ENCODE measurements around the gene RINL. TPM values are rescaled to one million over a fixed set of nuclear protein-coding genes. Genes with fewer than 3 reads are reported as not detected.

Gene RINL
- polyA plus RNA-seq, 1 of the 3 experiments (the other 2 are of a cell fraction): 3.8 TPM

GRCh38 chr19:38924388-38924787 is 46.3 kb upstream of the RINL start:
- peaks cover 12 to 17% of the 10 kb centered on the region in 2 experiments for H3K36me3 ChIP-seq (replicated peaks in 1 of 2; ENCODE audit: control insufficient read depth in 1 of 2, insufficient read depth in 2 of 2, low read length in 1 of 2)
- DNase-seq: no peak
- CTCF ChIA-PET: no interaction called here
- no peak overlapping the region for H3K9ac ChIP-seq
- 88% methylated on average over 7 of the region's 7 CpGs for WGBS (ENCODE audit: low lambda C conversion rate)
- POLR2A ChIA-PET: no interaction called here
- no peaks in the 10 kb centered on the region for H3K9me2 ChIP-seq
- H3K4me3 ChIP-seq (ENCODE audit: low read depth in 2 of 2, low read length in 1 of 2): no peak overlapping the region
- peaks cover 18% of the 10 kb centered on the region; the same call in 1 of the 2 replicates for H3K79me2 ChIP-seq (ENCODE audit: insufficient read depth)
- TF ChIP-seq, protein P1, sequence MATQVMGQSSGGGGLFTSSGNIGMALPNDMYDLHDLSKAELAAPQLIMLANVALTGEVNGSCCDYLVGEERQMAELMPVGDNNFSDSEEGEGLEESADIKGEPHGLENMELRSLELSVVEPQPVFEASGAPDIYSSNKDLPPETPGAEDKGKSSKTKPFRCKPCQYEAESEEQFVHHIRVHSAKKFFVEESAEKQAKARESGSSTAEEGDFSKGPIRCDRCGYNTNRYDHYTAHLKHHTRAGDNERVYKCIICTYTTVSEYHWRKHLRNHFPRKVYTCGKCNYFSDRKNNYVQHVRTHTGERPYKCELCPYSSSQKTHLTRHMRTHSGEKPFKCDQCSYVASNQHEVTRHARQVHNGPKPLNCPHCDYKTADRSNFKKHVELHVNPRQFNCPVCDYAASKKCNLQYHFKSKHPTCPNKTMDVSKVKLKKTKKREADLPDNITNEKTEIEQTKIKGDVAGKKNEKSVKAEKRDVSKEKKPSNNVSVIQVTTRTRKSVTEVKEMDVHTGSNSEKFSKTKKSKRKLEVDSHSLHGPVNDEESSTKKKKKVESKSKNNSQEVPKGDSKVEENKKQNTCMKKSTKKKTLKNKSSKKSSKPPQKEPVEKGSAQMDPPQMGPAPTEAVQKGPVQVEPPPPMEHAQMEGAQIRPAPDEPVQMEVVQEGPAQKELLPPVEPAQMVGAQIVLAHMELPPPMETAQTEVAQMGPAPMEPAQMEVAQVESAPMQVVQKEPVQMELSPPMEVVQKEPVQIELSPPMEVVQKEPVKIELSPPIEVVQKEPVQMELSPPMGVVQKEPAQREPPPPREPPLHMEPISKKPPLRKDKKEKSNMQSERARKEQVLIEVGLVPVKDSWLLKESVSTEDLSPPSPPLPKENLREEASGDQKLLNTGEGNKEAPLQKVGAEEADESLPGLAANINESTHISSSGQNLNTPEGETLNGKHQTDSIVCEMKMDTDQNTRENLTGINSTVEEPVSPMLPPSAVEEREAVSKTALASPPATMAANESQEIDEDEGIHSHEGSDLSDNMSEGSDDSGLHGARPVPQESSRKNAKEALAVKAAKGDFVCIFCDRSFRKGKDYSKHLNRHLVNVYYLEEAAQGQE (IDR thresholded peaks at IDR 0.05; ENCODE audit: low read depth, low read length): no peak
- no peak for TF ChIP-seq FOSL2 (IDR thresholded peaks at IDR 0.05; ENCODE audit: borderline replicate concordance, low read depth)
- no peak for TF ChIP-seq EZH2phosphoT487 (IDR thresholded peaks at IDR 0.05; ENCODE audit: borderline replicate concordance, low read depth)
- no peak for TF ChIP-seq CHD2 (IDR thresholded peaks at IDR 0.05; ENCODE audit: low read length, partially characterized antibody)
- TF ChIP-seq ELF1 (IDR thresholded peaks at IDR 0.05): no peak
- TF ChIP-seq, protein P2, sequence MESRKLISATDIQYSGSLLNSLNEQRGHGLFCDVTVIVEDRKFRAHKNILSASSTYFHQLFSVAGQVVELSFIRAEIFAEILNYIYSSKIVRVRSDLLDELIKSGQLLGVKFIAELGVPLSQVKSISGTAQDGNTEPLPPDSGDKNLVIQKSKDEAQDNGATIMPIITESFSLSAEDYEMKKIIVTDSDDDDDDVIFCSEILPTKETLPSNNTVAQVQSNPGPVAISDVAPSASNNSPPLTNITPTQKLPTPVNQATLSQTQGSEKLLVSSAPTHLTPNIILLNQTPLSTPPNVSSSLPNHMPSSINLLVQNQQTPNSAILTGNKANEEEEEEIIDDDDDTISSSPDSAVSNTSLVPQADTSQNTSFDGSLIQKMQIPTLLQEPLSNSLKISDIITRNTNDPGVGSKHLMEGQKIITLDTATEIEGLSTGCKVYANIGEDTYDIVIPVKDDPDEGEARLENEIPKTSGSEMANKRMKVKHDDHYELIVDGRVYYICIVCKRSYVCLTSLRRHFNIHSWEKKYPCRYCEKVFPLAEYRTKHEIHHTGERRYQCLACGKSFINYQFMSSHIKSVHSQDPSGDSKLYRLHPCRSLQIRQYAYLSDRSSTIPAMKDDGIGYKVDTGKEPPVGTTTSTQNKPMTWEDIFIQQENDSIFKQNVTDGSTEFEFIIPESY (IDR thresholded peaks at IDR 0.05; ENCODE audit: borderline replicate concordance, low read depth): no peak
- no peak for TF ChIP-seq NRF1 (IDR thresholded peaks at IDR 0.05; ENCODE audit: low read depth, low read length)
- TF ChIP-seq RFX5 (IDR thresholded peaks at IDR 0.05; ENCODE audit: low read length): no peak
- TF ChIP-seq IRF3 (IDR thresholded peaks at IDR 0.05; ENCODE audit: low read depth, low read length): no peak
- TF ChIP-seq FOXM1 (IDR thresholded peaks at IDR 0.05; ENCODE audit: low read depth): no peak
- TF ChIP-seq TAF1 (IDR thresholded peaks at IDR 0.05; ENCODE audit: borderline replicate concordance, low read depth, low read length): no peak
- TF ChIP-seq NFIC (IDR thresholded peaks at IDR 0.05; ENCODE audit: borderline replicate concordance): no peak
- TF ChIP-seq, protein P3, sequence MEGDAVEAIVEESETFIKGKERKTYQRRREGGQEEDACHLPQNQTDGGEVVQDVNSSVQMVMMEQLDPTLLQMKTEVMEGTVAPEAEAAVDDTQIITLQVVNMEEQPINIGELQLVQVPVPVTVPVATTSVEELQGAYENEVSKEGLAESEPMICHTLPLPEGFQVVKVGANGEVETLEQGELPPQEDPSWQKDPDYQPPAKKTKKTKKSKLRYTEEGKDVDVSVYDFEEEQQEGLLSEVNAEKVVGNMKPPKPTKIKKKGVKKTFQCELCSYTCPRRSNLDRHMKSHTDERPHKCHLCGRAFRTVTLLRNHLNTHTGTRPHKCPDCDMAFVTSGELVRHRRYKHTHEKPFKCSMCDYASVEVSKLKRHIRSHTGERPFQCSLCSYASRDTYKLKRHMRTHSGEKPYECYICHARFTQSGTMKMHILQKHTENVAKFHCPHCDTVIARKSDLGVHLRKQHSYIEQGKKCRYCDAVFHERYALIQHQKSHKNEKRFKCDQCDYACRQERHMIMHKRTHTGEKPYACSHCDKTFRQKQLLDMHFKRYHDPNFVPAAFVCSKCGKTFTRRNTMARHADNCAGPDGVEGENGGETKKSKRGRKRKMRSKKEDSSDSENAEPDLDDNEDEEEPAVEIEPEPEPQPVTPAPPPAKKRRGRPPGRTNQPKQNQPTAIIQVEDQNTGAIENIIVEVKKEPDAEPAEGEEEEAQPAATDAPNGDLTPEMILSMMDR (IDR thresholded peaks at IDR 0.05): no peak
- no peak for TF ChIP-seq FOXJ3 (CRISPR knock-in tag; IDR thresholded peaks at IDR 0.05)
- no peak for TF ChIP-seq GATA2 (CRISPR knock-in tag; IDR thresholded peaks at IDR 0.05)
- TF ChIP-seq RCOR1 (IDR thresholded peaks at IDR 0.05; ENCODE audit: low read length): no peak
- TF ChIP-seq SMC3 (IDR thresholded peaks at IDR 0.05; ENCODE audit: low read depth, low read length): no peak
- no peak for TF ChIP-seq MEF2A (IDR thresholded peaks at IDR 0.05; ENCODE audit: borderline replicate concordance, low read depth)
- TF ChIP-seq USF1 (IDR thresholded peaks at IDR 0.05; ENCODE audit: borderline replicate concordance, low read depth): no peak
- TF ChIP-seq SIN3A (IDR thresholded peaks at IDR 0.05; ENCODE audit: borderline replicate concordance, low read depth, low read length): no peak
- no peaks in the 10 kb centered on the region for H3K9me3 ChIP-seq
- H3F3A ChIP-seq (replicated peaks; ENCODE audit: insufficient read depth): peaks cover 3% of the 10 kb centered on the region
- H3K27ac ChIP-seq (ENCODE audit: low read depth in 2 of 2, low read length in 1 of 2): no peak overlapping the region
- H3K4me1 ChIP-seq (ENCODE audit: control insufficient read depth in 1 of 2, insufficient read depth in 2 of 2, low read depth in 1 of 2, low read length in 1 of 2): no peaks in the 10 kb centered on the region
- H3K27me3 ChIP-seq (ENCODE audit: insufficient read depth): no peaks in the 10 kb centered on the region
- H4K20me1 ChIP-seq (ENCODE audit: insufficient read depth): no peaks in the 10 kb centered on the region
- H2AFZ ChIP-seq (ENCODE audit: low read depth): no peak overlapping the region
- no peak overlapping the region for H3K4me2 ChIP-seq
